DOHH2 (cell line): Measurements from ENCODE around the gene CLIC1.

Source experiments
- EZH2phosphoT487 ChIP-seq: fragments of 200-600 bp; sonication (generic); IDR thresholded peaks from 2 replicates; pipeline ENCODE4 v1.6.1; 2017; ENCODE audit warnings: borderline replicate concordance, mild to moderate bottlenecking, antibody characterized with exemption, low read length, moderate library complexity, mixed read lengths
- TF ChIP-seq, protein P1 (sequence below): fragments of 200-600 bp; sonication (generic); IDR thresholded peaks from one replicate; pipeline ENCODE4 v1.5.1; 2014; ENCODE audit warnings: antibody characterized with exemption, mild to moderate bottlenecking, low read depth, low read length; ENCODE audit not compliant: poor library complexity, severe bottlenecking

- TF ChIP-seq, protein P1, sequence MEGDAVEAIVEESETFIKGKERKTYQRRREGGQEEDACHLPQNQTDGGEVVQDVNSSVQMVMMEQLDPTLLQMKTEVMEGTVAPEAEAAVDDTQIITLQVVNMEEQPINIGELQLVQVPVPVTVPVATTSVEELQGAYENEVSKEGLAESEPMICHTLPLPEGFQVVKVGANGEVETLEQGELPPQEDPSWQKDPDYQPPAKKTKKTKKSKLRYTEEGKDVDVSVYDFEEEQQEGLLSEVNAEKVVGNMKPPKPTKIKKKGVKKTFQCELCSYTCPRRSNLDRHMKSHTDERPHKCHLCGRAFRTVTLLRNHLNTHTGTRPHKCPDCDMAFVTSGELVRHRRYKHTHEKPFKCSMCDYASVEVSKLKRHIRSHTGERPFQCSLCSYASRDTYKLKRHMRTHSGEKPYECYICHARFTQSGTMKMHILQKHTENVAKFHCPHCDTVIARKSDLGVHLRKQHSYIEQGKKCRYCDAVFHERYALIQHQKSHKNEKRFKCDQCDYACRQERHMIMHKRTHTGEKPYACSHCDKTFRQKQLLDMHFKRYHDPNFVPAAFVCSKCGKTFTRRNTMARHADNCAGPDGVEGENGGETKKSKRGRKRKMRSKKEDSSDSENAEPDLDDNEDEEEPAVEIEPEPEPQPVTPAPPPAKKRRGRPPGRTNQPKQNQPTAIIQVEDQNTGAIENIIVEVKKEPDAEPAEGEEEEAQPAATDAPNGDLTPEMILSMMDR, result no peak
- no peak for TF ChIP-seq EZH2phosphoT487
These were observed 41.3 kb upstream of the CLIC1 start for GRCh38 chr6:31777667-31778050.
